Fibroblast of skin of scalp (primary cell): ENCODE results near the gene SLC35G6. TPM values are rescaled to one million over a fixed set of nuclear protein-coding genes. Genes with fewer than 3 reads are reported as not detected.
"Not testable (repeated sequence)": the region's sequence is repeated elsewhere in the genome, so short reads cannot be mapped to it uniquely, and the experiment has no call there.

ENCODE experiments used
- DNase-seq: peaks from one replicate; pipeline ENCODE4 v3.0.0-alpha.2; 2013
- polyA plus RNA-seq, 2 experiments: library from polyadenylated mRNA; unstranded; fragments of 120-200 nt; gene quantifications; one replicate each; pipeline ENCODE4 v1.2.1, GENCODE V29; 2013; ENCODE audit not compliant: insufficient read length in 2 of 2

Gene SLC35G6
- polyA plus RNA-seq (2013, experiment 1 of 2; ENCODE audit: insufficient read length): 0.20 TPM
- polyA plus RNA-seq (2013, experiment 2 of 2; ENCODE audit: insufficient read length): 0.18 TPM

- DNase-seq: not testable (repeated sequence)
Observed at GRCh38 chr17:7481275-7481674, at the start of gene SLC35G6. SLC35G6 (plus strand) TSS chr17:7481446; CDS start chr17:7481517, 71 bp downstream.

- DNase-seq: no peak
Observed at GRCh38 chr17:7432296-7432695, 49.0 kb upstream of the SLC35G6 start.

- DNase-seq: no peak
Observed at GRCh38 chr17:7435676-7436555, 45.3 kb upstream of the SLC35G6 start.

- DNase-seq: peak; percentile 77
Observed at GRCh38 chr17:7436556-7437368, 44.5 kb upstream of the SLC35G6 start.

GRCh38 chr17:7437369-7437863 is 43.8 kb upstream of the SLC35G6 start:
- no peak for DNase-seq

GRCh38 chr17:7437950-7438614 is 43.2 kb upstream of the SLC35G6 start:
- DNase-seq: no peak

- DNase-seq: no peak
Observed at GRCh38 chr17:7438656-7439460, 42.4 kb upstream of the SLC35G6 start.

- no peak for DNase-seq
Observed at GRCh38 chr17:7439462-7440112, 41.7 kb upstream of the SLC35G6 start, which contains the start of gene FGF11. FGF11 (plus strand) TSS chr17:7439512; CDS start chr17:7439621, 109 bp downstream.

- peak; percentile 43 for DNase-seq
Observed at GRCh38 chr17:7440113-7440833, 41.0 kb upstream of the SLC35G6 start.

- peak; percentile 36 for DNase-seq
Observed at GRCh38 chr17:7440834-7441195, 40.4 kb upstream of the SLC35G6 start.

GRCh38 chr17:7441266-7441665 is 40.0 kb upstream of the SLC35G6 start:
- no peak for DNase-seq

- DNase-seq: no peak
Observed at GRCh38 chr17:7442142-7442541, 39.1 kb upstream of the SLC35G6 start.

GRCh38 chr17:7443499-7444485 is 37.5 kb upstream of the SLC35G6 start:
- DNase-seq: peak; percentile 71

- no peak for DNase-seq
Observed at GRCh38 chr17:7444682-7445618, 36.3 kb upstream of the SLC35G6 start, which contains the start of gene CHRNB1. CHRNB1 (plus strand) TSS chr17:7445061; CDS start chr17:7445128, 67 bp downstream.

GRCh38 chr17:7445619-7445968 is 35.7 kb upstream of the SLC35G6 start:
- DNase-seq: no peak

GRCh38 chr17:7448461-7448860 is 32.8 kb upstream of the SLC35G6 start:
- DNase-seq: no peak

GRCh38 chr17:7459961-7460545 is 21.2 kb upstream of the SLC35G6 start:
- DNase-seq: no peak
